ENCODE measurements around the gene IL36B. TPM values are rescaled to one million over a fixed set of nuclear protein-coding genes. Genes with fewer than 3 reads are reported as not detected.

Gene IL36B
- polyA plus RNA-seq, 1 of the 3 experiments (the other 2 are of a cell fraction) = not detected

- no peak for DNase-seq
- Histone ChIP-seq H3F3A (replicated peaks; ENCODE audit: insufficient read depth) (no peaks in the 10 kb centered on the region), H3K9ac (no peak overlapping the region), H3K27ac (ENCODE audit: low read depth in 2 of 2, low read length in 1 of 2) (no peak overlapping the region), H2AFZ (ENCODE audit: low read depth) (no peak overlapping the region), H3K4me2 (no peak overlapping the region), H3K9me2 (no peaks in the 10 kb centered on the region), H3K36me3 (replicated peaks in 1 of 2; ENCODE audit: control insufficient read depth in 1 of 2, insufficient read depth in 2 of 2, low read length in 1 of 2) (no peaks in the 10 kb centered on the region), H3K79me2 (ENCODE audit: insufficient read depth) (no peaks in the 10 kb centered on the region), H3K4me3 (ENCODE audit: low read depth in 2 of 2, low read length in 1 of 2) (no peak overlapping the region), H3K4me1 (ENCODE audit: control insufficient read depth in 1 of 2, insufficient read depth in 2 of 2, low read depth in 1 of 2, low read length in 1 of 2) (no peaks in the 10 kb centered on the region), H3K27me3 (ENCODE audit: insufficient read depth) (no peaks in the 10 kb centered on the region; the same call in 1 of the 2 replicates), H4K20me1 (ENCODE audit: insufficient read depth) (no peaks in the 10 kb centered on the region), H3K9me3 (no peaks in the 10 kb centered on the region)
- CTCF ChIA-PET = no interaction called here
- 1% methylated on average over 12 of the region's 18 CpGs for WGBS (ENCODE audit: low lambda C conversion rate)
- POLR2A ChIA-PET = no interaction called here
- TF ChIP-seq SMC3 (IDR thresholded peaks at IDR 0.05; ENCODE audit: low read depth, low read length) (no peak), TEAD4 (IDR thresholded peaks at IDR 0.05; ENCODE audit: borderline replicate concordance, insufficient read depth) (no peak), JUND (IDR thresholded peaks at IDR 0.05) (no peak), RFX5 (IDR thresholded peaks at IDR 0.05; ENCODE audit: low read length) (no peak), FOSL2 (IDR thresholded peaks at IDR 0.05; ENCODE audit: borderline replicate concordance, low read depth) (no peak), YY1 (IDR thresholded peaks at IDR 0.05; ENCODE audit: low read depth) (no peak), RXRA (IDR thresholded peaks at IDR 0.05; ENCODE audit: borderline replicate concordance, low read depth) (no peak), REST (IDR thresholded peaks at IDR 0.05; ENCODE audit: low read depth, low read length) (no peak), TAF1 (IDR thresholded peaks at IDR 0.05; ENCODE audit: borderline replicate concordance, low read depth, low read length) (no peak), GABPA (IDR thresholded peaks at IDR 0.05; ENCODE audit: low read depth) (no peak), MAX (IDR thresholded peaks at IDR 0.05; ENCODE audit: low read depth) (no peak), EP300 (IDR thresholded peaks at IDR 0.05; ENCODE audit: borderline replicate concordance in 1 of 2, low read depth in 1 of 2, low read length in 1 of 2) (no peak), EZH2phosphoT487 (IDR thresholded peaks at IDR 0.05; ENCODE audit: borderline replicate concordance, low read depth) (no peak)
- TF ChIP-seq, protein P1, sequence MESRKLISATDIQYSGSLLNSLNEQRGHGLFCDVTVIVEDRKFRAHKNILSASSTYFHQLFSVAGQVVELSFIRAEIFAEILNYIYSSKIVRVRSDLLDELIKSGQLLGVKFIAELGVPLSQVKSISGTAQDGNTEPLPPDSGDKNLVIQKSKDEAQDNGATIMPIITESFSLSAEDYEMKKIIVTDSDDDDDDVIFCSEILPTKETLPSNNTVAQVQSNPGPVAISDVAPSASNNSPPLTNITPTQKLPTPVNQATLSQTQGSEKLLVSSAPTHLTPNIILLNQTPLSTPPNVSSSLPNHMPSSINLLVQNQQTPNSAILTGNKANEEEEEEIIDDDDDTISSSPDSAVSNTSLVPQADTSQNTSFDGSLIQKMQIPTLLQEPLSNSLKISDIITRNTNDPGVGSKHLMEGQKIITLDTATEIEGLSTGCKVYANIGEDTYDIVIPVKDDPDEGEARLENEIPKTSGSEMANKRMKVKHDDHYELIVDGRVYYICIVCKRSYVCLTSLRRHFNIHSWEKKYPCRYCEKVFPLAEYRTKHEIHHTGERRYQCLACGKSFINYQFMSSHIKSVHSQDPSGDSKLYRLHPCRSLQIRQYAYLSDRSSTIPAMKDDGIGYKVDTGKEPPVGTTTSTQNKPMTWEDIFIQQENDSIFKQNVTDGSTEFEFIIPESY (IDR thresholded peaks at IDR 0.05; ENCODE audit: borderline replicate concordance, low read depth) = no peak
- TF ChIP-seq, protein P2, sequence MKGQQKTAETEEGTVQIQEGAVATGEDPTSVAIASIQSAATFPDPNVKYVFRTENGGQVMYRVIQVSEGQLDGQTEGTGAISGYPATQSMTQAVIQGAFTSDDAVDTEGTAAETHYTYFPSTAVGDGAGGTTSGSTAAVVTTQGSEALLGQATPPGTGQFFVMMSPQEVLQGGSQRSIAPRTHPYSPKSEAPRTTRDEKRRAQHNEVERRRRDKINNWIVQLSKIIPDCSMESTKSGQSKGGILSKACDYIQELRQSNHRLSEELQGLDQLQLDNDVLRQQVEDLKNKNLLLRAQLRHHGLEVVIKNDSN (IDR thresholded peaks at IDR 0.05; ENCODE audit: borderline replicate concordance, low read depth) = no peak
Measured at GRCh38 chr2:113061896-113062770, 9.5 kb upstream of the IL36B start.
